OCI-LY3 (cell line): ENCODE data around the gene PYCR2.

Source experiments
- H2AFZ ChIP-seq: fragments of 200-600, 300-600 bp; shearing (Covaris generic); 2 replicates; pipeline ENCODE4 v1.6.0; 2014; ENCODE audit warnings: antibody characterized with exemption, low read depth, low read length
- H3K27ac ChIP-seq: fragments of 200-600, 300-600 bp; sonication (generic); 2 replicates; pipeline ENCODE4 v1.5.1; 2014; ENCODE audit warnings: mild to moderate bottlenecking, low read length, moderate library complexity, mixed read lengths
- H3K27me3 ChIP-seq: fragments of 200-600, 300-600 bp; sonication (generic); 2 replicates; pipeline ENCODE4 v1.6.1; 2014; ENCODE audit warnings: low read depth, low read length, mixed read lengths
- H3K36me3 ChIP-seq: fragments of 200-600, 300-600 bp; sonication (generic); replicated peaks from 2 replicates; pipeline ENCODE3; 2014; ENCODE audit warnings: low read depth, low read length, mixed read lengths
- H3K4me1 ChIP-seq: fragments of 300-600, 200-600 bp; sonication (generic); 2 replicates; pipeline ENCODE4 v1.6.1; 2014; ENCODE audit warnings: low read length, mixed read lengths
- H3K4me2 ChIP-seq: fragments of 200-600, 300-600 bp; sonication (generic); 2 replicates; pipeline ENCODE4 v1.6.1; 2014; ENCODE audit warnings: low read length, mixed read lengths
- H3K4me3 ChIP-seq: fragments of 300-600, 200-600 bp; sonication (generic); 2 replicates; pipeline ENCODE4 v1.5.1; 2014; ENCODE audit warnings: antibody characterized with exemption, mild to moderate bottlenecking, low read length, moderate library complexity
- H3K79me2 ChIP-seq: fragments of 300-600, 200-600 bp; shearing (Covaris generic); 2 replicates; pipeline ENCODE4 v1.6.1; 2014; ENCODE audit warnings: mild to moderate bottlenecking, low read length, mixed read lengths
- H3K9ac ChIP-seq: fragments of 300-600, 200-600 bp; shearing (Covaris generic); 2 replicates; pipeline ENCODE4 v1.6.0; 2014; ENCODE audit warnings: mild to moderate bottlenecking, low read length, moderate library complexity
- H3K9me3 ChIP-seq: fragments of 200-600, 300-600 bp; shearing (Covaris generic); 2 replicates; pipeline ENCODE4 v1.6.1; 2014; ENCODE audit warnings: low read length, mixed read lengths; ENCODE audit not compliant: insufficient read depth
- H4K20me1 ChIP-seq: fragments of 200-600, 300-600 bp; sonication (generic); 2 replicates; pipeline ENCODE4 v1.6.1; 2016; ENCODE audit warnings: low read length, mixed read lengths; ENCODE audit not compliant: insufficient read depth
- EZH2phosphoT487 ChIP-seq: fragments of 200-600 bp; shearing (Covaris generic); IDR thresholded peaks from 2 replicates; pipeline ENCODE4 v1.6.1; 2018; ENCODE audit warnings: antibody characterized with exemption, mixed run types, low read depth
- TF ChIP-seq, protein P1 (sequence below): fragments of 200-600, 300-600 bp; sonication (generic); IDR thresholded peaks from 2 replicates; pipeline ENCODE4 v1.5.1; 2014; ENCODE audit warnings: antibody characterized with exemption, low read length, low read depth

PYCR2 gene

DNA sequence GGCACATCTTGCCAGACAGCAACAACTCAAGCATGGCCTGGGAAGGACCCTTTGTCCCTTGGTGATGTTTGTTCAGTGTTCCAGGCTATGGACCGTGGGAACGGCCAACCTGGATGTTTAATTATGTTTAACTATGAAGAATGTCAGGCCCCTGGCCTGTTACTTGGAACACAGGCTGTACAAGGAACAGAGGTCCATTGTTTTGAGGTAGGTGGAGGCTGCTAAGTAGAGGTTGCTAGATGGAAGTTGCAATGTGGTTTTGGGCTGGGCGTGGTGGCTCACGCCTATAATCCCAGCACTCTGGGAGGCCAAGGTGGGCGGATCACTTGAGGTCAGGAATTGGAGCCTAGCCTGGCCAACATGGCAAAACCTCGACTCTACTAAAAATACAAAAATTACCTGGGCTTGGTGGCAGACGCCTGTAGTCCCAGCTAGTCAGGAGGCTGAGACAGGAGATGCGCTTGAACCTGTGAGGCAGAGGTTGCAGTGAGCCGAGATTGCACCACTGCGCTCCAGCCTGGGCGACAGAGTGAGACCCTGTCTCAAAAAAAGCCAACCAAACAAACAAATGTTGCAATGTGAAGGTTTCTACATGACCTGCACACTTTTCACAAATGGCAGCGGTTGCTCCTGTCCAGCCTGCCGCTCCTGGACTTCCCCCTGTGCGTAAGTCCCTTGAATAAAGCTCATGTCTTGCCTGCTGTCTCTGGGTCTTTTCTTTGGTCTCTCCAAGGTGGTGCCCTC lies 32.6 kb downstream of the PYCR2 start:
- Histone ChIP-seq H3K4me3 (no peak overlapping the region), H3K27me3 (no peaks in the 10 kb centered on the region), H3K9ac (no peak overlapping the region), H3K36me3 (no peaks in the 10 kb centered on the region), H4K20me1 (no peaks in the 10 kb centered on the region), H3K4me2 (no peak overlapping the region), H3K79me2 (no peaks in the 10 kb centered on the region), H3K4me1 (peaks cover 6% of the 10 kb centered on the region), H3K9me3 (no peaks in the 10 kb centered on the region), H3K27ac (no peak overlapping the region), H2AFZ (no peak overlapping the region)
- TF ChIP-seq EZH2phosphoT487 = no peak
- TF ChIP-seq, protein P1, sequence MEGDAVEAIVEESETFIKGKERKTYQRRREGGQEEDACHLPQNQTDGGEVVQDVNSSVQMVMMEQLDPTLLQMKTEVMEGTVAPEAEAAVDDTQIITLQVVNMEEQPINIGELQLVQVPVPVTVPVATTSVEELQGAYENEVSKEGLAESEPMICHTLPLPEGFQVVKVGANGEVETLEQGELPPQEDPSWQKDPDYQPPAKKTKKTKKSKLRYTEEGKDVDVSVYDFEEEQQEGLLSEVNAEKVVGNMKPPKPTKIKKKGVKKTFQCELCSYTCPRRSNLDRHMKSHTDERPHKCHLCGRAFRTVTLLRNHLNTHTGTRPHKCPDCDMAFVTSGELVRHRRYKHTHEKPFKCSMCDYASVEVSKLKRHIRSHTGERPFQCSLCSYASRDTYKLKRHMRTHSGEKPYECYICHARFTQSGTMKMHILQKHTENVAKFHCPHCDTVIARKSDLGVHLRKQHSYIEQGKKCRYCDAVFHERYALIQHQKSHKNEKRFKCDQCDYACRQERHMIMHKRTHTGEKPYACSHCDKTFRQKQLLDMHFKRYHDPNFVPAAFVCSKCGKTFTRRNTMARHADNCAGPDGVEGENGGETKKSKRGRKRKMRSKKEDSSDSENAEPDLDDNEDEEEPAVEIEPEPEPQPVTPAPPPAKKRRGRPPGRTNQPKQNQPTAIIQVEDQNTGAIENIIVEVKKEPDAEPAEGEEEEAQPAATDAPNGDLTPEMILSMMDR = no peak

DNA sequence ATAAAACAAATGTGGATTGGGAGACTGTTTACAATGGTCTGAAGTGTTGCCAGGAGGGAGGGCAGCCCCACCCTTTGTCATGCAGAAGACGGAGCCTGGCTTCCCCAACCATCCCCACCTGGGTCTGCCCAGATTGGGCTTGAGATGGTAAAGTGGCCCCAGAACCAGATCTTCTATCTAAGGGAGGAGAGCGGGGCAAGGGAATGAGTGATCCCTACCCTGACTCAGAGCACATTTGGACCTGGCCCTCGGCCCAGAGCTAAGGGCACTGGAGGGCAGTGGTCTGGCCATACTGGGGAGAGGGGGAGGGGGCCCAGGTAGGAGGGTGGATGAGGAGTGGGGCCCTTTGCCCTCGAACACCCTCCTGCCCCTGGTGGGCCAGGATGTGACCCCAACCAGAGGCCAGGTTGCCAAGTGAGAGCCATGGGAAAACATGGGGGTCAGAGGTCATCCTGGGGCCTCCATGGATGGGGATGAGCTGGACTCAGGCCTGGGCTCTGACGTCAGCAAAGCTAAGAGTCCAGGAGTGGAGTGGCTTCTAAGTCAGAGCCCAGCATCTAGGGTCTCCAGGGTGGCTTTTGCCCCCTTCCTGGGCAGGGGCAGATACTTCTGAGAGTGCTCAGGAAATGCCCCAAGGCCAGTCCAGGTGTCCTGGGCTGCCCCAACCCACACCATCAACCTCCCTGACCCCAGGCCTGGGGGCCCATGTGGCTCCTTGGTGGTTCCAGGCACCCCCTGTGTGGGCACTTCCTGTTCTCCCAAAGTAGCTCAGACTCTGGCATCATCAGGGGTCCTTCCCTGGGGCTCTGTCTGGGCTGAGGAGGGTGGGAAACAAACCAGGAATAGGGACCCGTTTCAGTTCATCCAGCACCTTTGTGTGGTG lies 33.5 kb downstream of the PYCR2 start:
- no peaks in the 10 kb centered on the region for H3K4me1 ChIP-seq
- no peaks in the 10 kb centered on the region for H3K79me2 ChIP-seq
- H4K20me1 ChIP-seq = no peaks in the 10 kb centered on the region
- no peak overlapping the region for H3K9ac ChIP-seq
- no peak overlapping the region for H3K4me2 ChIP-seq
- TF ChIP-seq, protein P1 = no peak
- TF ChIP-seq EZH2phosphoT487 = no peak
- H3K27me3 ChIP-seq = no peaks in the 10 kb centered on the region
- H3K36me3 ChIP-seq = no peaks in the 10 kb centered on the region
- no peak overlapping the region for H3K4me3 ChIP-seq
- H3K27ac ChIP-seq = no peak overlapping the region
- H3K9me3 ChIP-seq = no peaks in the 10 kb centered on the region
- H2AFZ ChIP-seq = no peak overlapping the region

- Histone ChIP-seq H4K20me1 (no peaks in the 10 kb centered on the region), H3K36me3 (no peaks in the 10 kb centered on the region), H3K9ac (no peak overlapping the region), H3K79me2 (no peaks in the 10 kb centered on the region), H3K4me3 (no peak overlapping the region), H3K27ac (no peak overlapping the region), H2AFZ (no peak overlapping the region), H3K4me1 (no peaks in the 10 kb centered on the region), H3K27me3 (no peaks in the 10 kb centered on the region), H3K9me3 (no peaks in the 10 kb centered on the region), H3K4me2 (no peak overlapping the region)
- TF ChIP-seq EZH2phosphoT487 = no peak
- TF ChIP-seq, protein P1 = no peak
Measured at GRCh38 chr1:225889743-225890142, 34.3 kb downstream of the PYCR2 start.
